CD4-positive, alpha-beta T cell treated with Interleukin-12 subunit alpha and Interleukin-12 subunit beta, for 1 hour (primary cell): ENCODE measurements around the gene CASP8AP2.
"Not testable (repeated sequence)": the region's sequence is repeated elsewhere in the genome, so short reads cannot be mapped to it uniquely, and the experiment has no call there.

Source experiments
- DNase-seq: peaks from one replicate; pipeline ENCODE4 v3.0.0-alpha.2; 2020

The CASP8AP2 gene

GRCh38 chr6:89890845-89891528 is 61.3 kb downstream of the CASP8AP2 start:
- not testable (repeated sequence) for DNase-seq

- not testable (repeated sequence) for DNase-seq
These were observed 62.9 kb downstream of the CASP8AP2 start for GRCh38 chr6:89892577-89892976.

GRCh38 chr6:89894169-89894568 is 64.5 kb downstream of the CASP8AP2 start, which contains the start of gene GJA10:
TSS of gene GJA10 (plus strand) at chr6:89894469. CDS start at chr6:89894469, 0 bp downstream.
- no peak for DNase-seq

- no peak for DNase-seq
These were observed 65.7 kb downstream of the CASP8AP2 start for GRCh38 chr6:89895276-89895874.

- not testable (repeated sequence) for DNase-seq
These were observed 80.6 kb downstream of the CASP8AP2 start for GRCh38 chr6:89910001-89910901.

- DNase-seq: no peak
These were observed 81.2 kb downstream of the CASP8AP2 start for GRCh38 chr6:89910902-89911240.

- no peak for DNase-seq
These were observed 86.6 kb downstream of the CASP8AP2 start for GRCh38 chr6:89916136-89916920.

GRCh38 chr6:89917216-89917615 is 87.5 kb downstream of the CASP8AP2 start:
- no peak for DNase-seq

GRCh38 chr6:89917801-89918366 is 88.2 kb downstream of the CASP8AP2 start:
- no peak for DNase-seq
